Thyroid gland (tissue), 4 donors: ENCODE measurements around the gene DDB1.

ENCODE experiments used
- POLR2A ChIP-seq, 2 donors: fragments of 450-650 bp; IDR thresholded peaks; one replicate each; pipeline ENCODE4 v1.6.1; 2017; ENCODE audit warnings: antibody characterized with exemption in 2 of 2, mild to moderate bottlenecking in 2 of 2, moderate library complexity in 1 of 2
- TF ChIP-seq, protein P1 (sequence below), 6 experiments: fragments of 200-600 bp in 3 of 6; fragments of 450-650 bp in 3 of 6; sonication (generic) in 3 of 6; IDR thresholded peaks; one replicate each; pipeline ENCODE4 v1.5.1; 2016 to 2019; ENCODE audit warnings: antibody characterized with exemption in 6 of 6, mild to moderate bottlenecking in 2 of 6, inconsistent platforms in 1 of 6, moderate library complexity in 1 of 6

DNA sequence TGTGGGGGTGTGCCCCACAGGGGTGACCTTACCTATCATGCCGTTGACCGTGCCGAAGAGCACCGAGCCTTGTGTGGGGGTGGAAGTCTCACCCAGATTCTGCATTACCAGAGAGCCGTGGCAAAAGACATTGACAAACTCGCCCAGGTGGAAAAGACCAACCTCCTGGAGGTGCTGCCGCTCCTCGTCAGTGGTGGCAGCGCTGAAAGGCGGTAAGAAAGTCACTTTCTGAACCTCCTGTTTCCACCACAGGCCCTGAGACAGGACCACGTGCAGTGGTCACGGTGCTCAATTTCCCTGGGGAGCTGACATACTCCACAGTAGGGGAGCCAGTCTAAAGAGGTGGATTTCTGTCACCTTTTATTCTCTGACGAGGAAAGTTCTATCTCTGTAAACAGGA is 30.4 kb downstream of the DDB1 start:
- TF ChIP-seq, protein P1, sequence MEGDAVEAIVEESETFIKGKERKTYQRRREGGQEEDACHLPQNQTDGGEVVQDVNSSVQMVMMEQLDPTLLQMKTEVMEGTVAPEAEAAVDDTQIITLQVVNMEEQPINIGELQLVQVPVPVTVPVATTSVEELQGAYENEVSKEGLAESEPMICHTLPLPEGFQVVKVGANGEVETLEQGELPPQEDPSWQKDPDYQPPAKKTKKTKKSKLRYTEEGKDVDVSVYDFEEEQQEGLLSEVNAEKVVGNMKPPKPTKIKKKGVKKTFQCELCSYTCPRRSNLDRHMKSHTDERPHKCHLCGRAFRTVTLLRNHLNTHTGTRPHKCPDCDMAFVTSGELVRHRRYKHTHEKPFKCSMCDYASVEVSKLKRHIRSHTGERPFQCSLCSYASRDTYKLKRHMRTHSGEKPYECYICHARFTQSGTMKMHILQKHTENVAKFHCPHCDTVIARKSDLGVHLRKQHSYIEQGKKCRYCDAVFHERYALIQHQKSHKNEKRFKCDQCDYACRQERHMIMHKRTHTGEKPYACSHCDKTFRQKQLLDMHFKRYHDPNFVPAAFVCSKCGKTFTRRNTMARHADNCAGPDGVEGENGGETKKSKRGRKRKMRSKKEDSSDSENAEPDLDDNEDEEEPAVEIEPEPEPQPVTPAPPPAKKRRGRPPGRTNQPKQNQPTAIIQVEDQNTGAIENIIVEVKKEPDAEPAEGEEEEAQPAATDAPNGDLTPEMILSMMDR (IDR thresholded peaks at IDR 0.05): no peak
- no peak for TF ChIP-seq POLR2A (IDR thresholded peaks at IDR 0.05)
